IMR-90 (cell line): ENCODE measurements around the gene RAP2B. TPM values are rescaled to one million over a fixed set of nuclear protein-coding genes. Genes with fewer than 3 reads are reported as not detected.

Experiments
- ATAC-seq: fragments of 200-7000 bp; cut with Tn5 transposase; 2 replicates; pipeline ENCODE4 v1.9.1; 2020; ENCODE audit warnings: low read depth, mild to moderate bottlenecking, moderate library complexity
- BruUV-seq: library from RNA; stranded (reverse); fragments of 400-500 nt; replicated peaks from 2 replicates; lab custom pipeline; 2021; lab: Mats Ljungman, UMichigan
- CTCF ChIA-PET: fragments of 300-600 bp; formaldehyde crosslinking; extraction: SDS; loops from one replicate; lab custom pipeline; 2021; ENCODE audit warnings: antibody characterized with exemption; lab: Yijun Ruan, JAX
- POLR2A ChIA-PET: fragments of 300-600 bp; sonication (Branson Sonifier 250); formaldehyde crosslinking; loops from one replicate; lab custom pipeline; 2022; ENCODE audit warnings: antibody characterized with exemption; ENCODE audit not compliant: unreplicated experiment; lab: Charles Lee
- DNase-seq: peaks from one replicate; pipeline ENCODE4 v3.0.0; 2013
- H2AFZ ChIP-seq: replicated peaks from 2 replicates; pipeline ENCODE3; 2013; ENCODE audit warnings: low read length, mild to moderate bottlenecking; ENCODE audit not compliant: poor library complexity
- H2AK5ac ChIP-seq: 2 replicates; pipeline ENCODE4 v1.6.1; 2013; ENCODE audit warnings: low read depth, low read length, inconsistent platforms
- H2AK9ac ChIP-seq: replicated peaks from 2 replicates; pipeline ENCODE3; 2013; ENCODE audit warnings: mild to moderate bottlenecking, low read depth, low read length, moderate library complexity; ENCODE audit not compliant: poor library complexity
- H2BK120ac ChIP-seq: 2 replicates; pipeline ENCODE4 v1.6.1; 2013; ENCODE audit warnings: low read depth, low read length, inconsistent platforms
- H2BK15ac ChIP-seq: 3 replicates; pipeline ENCODE4 v1.6.1; 2013; ENCODE audit warnings: low read depth, low read length, inconsistent platforms
- H2BK20ac ChIP-seq: 2 replicates; pipeline ENCODE4 v1.6.1; 2013; ENCODE audit warnings: low read depth, mild to moderate bottlenecking, inconsistent platforms, low read length, moderate library complexity
- H2BK5ac ChIP-seq: 2 replicates; pipeline ENCODE4 v1.6.1; 2013; ENCODE audit warnings: mild to moderate bottlenecking, low read depth, low read length, inconsistent platforms; ENCODE audit not compliant: poor library complexity, severe bottlenecking
- H3K14ac ChIP-seq: replicated peaks from 2 replicates; pipeline ENCODE4 v1.6.1; 2013; ENCODE audit warnings: low read depth, low read length, inconsistent platforms
- H3K18ac ChIP-seq: 2 replicates; pipeline ENCODE4 v1.6.1; 2013; ENCODE audit warnings: low read depth, low read length, control low read depth
- H3K23ac ChIP-seq: 2 replicates; pipeline ENCODE4 v1.6.1; 2013; ENCODE audit warnings: low read depth, low read length, inconsistent platforms
- H3K27ac ChIP-seq: 2 replicates; pipeline ENCODE4 v1.5.1; 2013; ENCODE audit warnings: mild to moderate bottlenecking, control low read depth, low read length; ENCODE audit not compliant: insufficient read depth
- H3K27me3 ChIP-seq: 2 replicates; pipeline ENCODE4 v1.6.1; 2013; ENCODE audit warnings: low read length; ENCODE audit not compliant: control insufficient read depth, insufficient read depth
- H3K36me3 ChIP-seq: 2 replicates; pipeline ENCODE4 v1.6.1; 2013; ENCODE audit warnings: low read length, mixed read lengths; ENCODE audit not compliant: control insufficient read depth, insufficient read depth
- H3K4ac ChIP-seq: 2 replicates; pipeline ENCODE4 v1.6.1; 2013; ENCODE audit warnings: low read depth, low read length, inconsistent platforms
- H3K4me1 ChIP-seq: 2 replicates; pipeline ENCODE4 v1.6.1; 2013; ENCODE audit warnings: low read length, mixed read lengths; ENCODE audit not compliant: control insufficient read depth, insufficient read depth
- H3K4me2 ChIP-seq: 2 replicates; pipeline ENCODE4 v1.6.1; 2013; ENCODE audit warnings: low read depth, mild to moderate bottlenecking, control low read depth, low read length, moderate library complexity
- H3K4me3 ChIP-seq: 2 replicates; pipeline ENCODE4 v1.5.1; 2013; ENCODE audit warnings: low read depth, mild to moderate bottlenecking, control low read depth, low read length, moderate library complexity; ENCODE audit not compliant: insufficient read depth
- H3K56ac ChIP-seq: 2 replicates; pipeline ENCODE4 v1.6.1; 2013; ENCODE audit warnings: low read length, inconsistent platforms; ENCODE audit not compliant: insufficient read depth; ENCODE audit errors: extremely low read depth
- H3K79me1 ChIP-seq, 2 experiments: 2 replicates each; pipeline ENCODE4 v1.6.1; 2013; ENCODE audit warnings: low read length in 2 of 2, inconsistent platforms in 1 of 2, low read depth in 1 of 2
- H3K9ac ChIP-seq: 2 replicates; pipeline ENCODE4 v1.6.1; 2013; ENCODE audit warnings: low read depth, low read length, control low read depth
- H3K9me1 ChIP-seq: 2 replicates; pipeline ENCODE4 v1.6.1; 2013; ENCODE audit warnings: low read length, inconsistent platforms; ENCODE audit not compliant: insufficient read depth
- H3K9me3 ChIP-seq: 2 replicates; pipeline ENCODE4 v1.6.1; 2013; ENCODE audit warnings: low read length; ENCODE audit not compliant: control insufficient read depth, insufficient read depth
- H4K20me1 ChIP-seq: 2 replicates; pipeline ENCODE4 v1.6.1; 2013; ENCODE audit warnings: low read length, inconsistent platforms; ENCODE audit not compliant: insufficient read depth
- H4K5ac ChIP-seq: 2 replicates; pipeline ENCODE4 v1.6.1; 2013; ENCODE audit warnings: mild to moderate bottlenecking, low read depth, low read length, control low read depth
- H4K8ac ChIP-seq, 2 experiments: 2 replicates each; pipeline ENCODE4 v1.6.1; 2013; ENCODE audit warnings: low read depth in 2 of 2, low read length in 2 of 2, control low read depth in 1 of 2, inconsistent platforms in 1 of 2
- H4K91ac ChIP-seq: 2 replicates; pipeline ENCODE4 v1.6.1; 2013; ENCODE audit warnings: low read depth, low read length, inconsistent platforms; ENCODE audit not compliant: insufficient read depth
- FOS ChIP-seq: fragments of 150-350 bp; IDR thresholded peaks from 2 replicates; pipeline ENCODE4 v1.6.1; 2016; ENCODE audit warnings: low read depth, low read length
- MAFK ChIP-seq: IDR thresholded peaks from 2 replicates; pipeline ENCODE4 v1.6.1; 2012; ENCODE audit warnings: low read depth, low read length, improper control_type of control experiment
- MAZ ChIP-seq: IDR thresholded peaks from 2 replicates; pipeline ENCODE4 v1.6.1; 2012; ENCODE audit warnings: low read depth, mild to moderate bottlenecking, low read length, improper control_type of control experiment, moderate library complexity, borderline replicate concordance
- NFE2L2 ChIP-seq: fragments of 150-350 bp; IDR thresholded peaks from 2 replicates; pipeline ENCODE4 v1.6.1; 2016; ENCODE audit warnings: low read depth, mild to moderate bottlenecking, low read length
- RFX5 ChIP-seq: IDR thresholded peaks from 2 replicates; pipeline ENCODE4 v1.8.0; 2012; ENCODE audit warnings: low read depth, mild to moderate bottlenecking, low read length, moderate library complexity
- WGBS, 2 experiments: methylation state at CpG; one replicate each; pipeline versions ENCODE4 v1.1.5 to v1.1.7; 2013; ENCODE audit warnings: missing lambda C conversion rate in 2 of 2; ENCODE audit not compliant: insufficient read length in 1 of 2; ENCODE audit errors: extremely low coverage in 2 of 2; 5-methylcytosine and 5-hydroxymethylcytosine counted together
- dilution Hi-C: fragments of 300-500 bp; cut with HindIII; formaldehyde crosslinking; loops from one replicate; pipeline ENCODE4 v1.14.3; 2018; ENCODE audit warnings: low sequenced_read_pairs; ENCODE audit not compliant: unreplicated experiment
- in situ Hi-C: fragments of 300-500 bp; cut with MboI; formaldehyde crosslinking; loops from 3 replicates; pipeline ENCODE4 v1.14.3; 2019; ENCODE audit warnings: low sequenced_read_pairs, inconsistent platforms, mixed read lengths
- intact Hi-C: fragments of 100-400 bp; cut with micrococcal nuclease; formaldehyde crosslinking; loops from 2 replicates; pipeline ENCODE4 v1.10.0; 2022
- polyA plus RNA-seq, 3 experiments: library from polyadenylated mRNA; depleted of rRNA; stranded (reverse); fragments of >200 nt; gene quantifications; 2 replicates each; pipeline ENCODE4 v1.2.3, GENCODE V29; 2012; ENCODE audit warnings: low replicate concordance in 1 of 3
- total RNA-seq: library from RNA; depleted of rRNA; stranded (reverse); fragments of >200 nt; gene quantifications from 2 replicates; pipeline ENCODE4 v1.2.3, GENCODE V29; 2012
- TF ChIP-seq, protein P1 (sequence below): conservative IDR thresholded peaks from 2 replicates; pipeline ENCODE4 v1.5.1; 2012; ENCODE audit warnings: mild to moderate bottlenecking, low read depth, low read length, improper control_type of control experiment
- TF ChIP-seq, protein P2 (sequence below): fragments of 150-350 bp; IDR thresholded peaks from 2 replicates; pipeline ENCODE4 v1.6.1; 2016; ENCODE audit warnings: low read depth, mild to moderate bottlenecking, low read length, moderate library complexity, borderline replicate concordance
- TF ChIP-seq, protein P3 (sequence below): fragments of 150-350 bp; IDR thresholded peaks from 2 replicates; pipeline ENCODE4 v1.6.1; 2017; ENCODE audit warnings: mild to moderate bottlenecking, antibody characterized with exemption, low read length, low read depth

The RAP2B gene
- total and polyA plus RNA-seq, 2 of the 4 experiments (the other 2 are of a cell fraction): 6.6 to 12.4 TPM

DNA sequence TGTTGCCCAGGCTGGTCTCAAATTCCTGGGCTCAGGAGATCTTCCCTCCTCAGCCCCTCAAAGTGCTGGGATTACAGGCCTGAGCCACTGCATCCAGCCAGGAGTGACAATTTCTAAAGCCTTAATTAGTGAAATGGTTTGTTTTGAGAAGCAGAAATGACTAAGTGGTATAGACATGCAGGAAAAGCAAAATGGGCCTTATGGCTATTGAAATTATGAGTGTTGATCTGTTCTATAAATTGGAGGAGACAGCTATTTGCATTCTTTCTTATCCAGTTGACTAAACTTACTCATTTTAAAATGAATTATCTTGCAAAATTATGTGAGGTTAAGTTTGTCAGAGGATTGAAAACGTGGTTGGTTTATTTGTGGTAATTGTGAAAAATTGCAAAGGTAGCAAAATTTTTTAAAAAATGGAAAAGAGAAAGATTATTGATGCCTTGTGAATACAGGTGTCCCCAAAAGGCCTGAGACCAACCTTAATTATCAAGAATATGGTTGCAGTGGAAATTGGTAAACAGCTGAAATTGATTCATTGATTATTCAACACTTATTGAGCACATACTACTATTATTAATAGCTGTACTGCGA lies 7.9 kb downstream of the RAP2B start:
- H2AFZ ChIP-seq: no peak overlapping the region
- BruUV-seq: no TSS peak
- no peak overlapping the region for H3K56ac ChIP-seq
- peaks cover 14% of the 10 kb centered on the region; the same call in 1 of the 2 replicates for H4K20me1 ChIP-seq
- no peak overlapping the region for H3K9ac ChIP-seq
- no peak overlapping the region for H3K14ac ChIP-seq
- H4K5ac ChIP-seq: no peak overlapping the region
- ChIA-PET POLR2A (no interaction called here), CTCF (no interaction called here)
- peak; percentile 36 for ATAC-seq
- no peak overlapping the region for H2BK15ac ChIP-seq
- no peaks in the 10 kb centered on the region for H3K9me3 ChIP-seq
- no peak overlapping the region for H2AK9ac ChIP-seq
- dilution Hi-C loops (no loop called here), intact Hi-C loops (loop anchor here (5.0 to 10.0 kb wide), 2 partner anchors 235 to 757 kb away; no protein-coding TSS in a partner anchor), in situ Hi-C loops (loop anchor here (10.0 to 25.0 kb wide), 3 partner anchors 115 to 592 kb away; no protein-coding TSS in a partner anchor)
- no peak overlapping the region for H3K27ac ChIP-seq
- H3K36me3 ChIP-seq: no peaks in the 10 kb centered on the region
- no peak overlapping the region for H3K4me3 ChIP-seq
- H2BK120ac ChIP-seq: no peak overlapping the region
- WGBS, 2 experiments: 100% methylated on average over 1 of the region's 2 CpGs; no CpG with 5 or more reads in 1 of the 2 experiments
- H4K91ac ChIP-seq: no peak overlapping the region
- no peak overlapping the region for H4K8ac ChIP-seq
- H3K79me1 ChIP-seq: peaks cover 5 to 7% of the 10 kb centered on the region in 2 experiments; a peak in 3 of 4 replicates
- H2AK5ac ChIP-seq: no peak overlapping the region
- no peak for DNase-seq
- no peak overlapping the region for H2BK5ac ChIP-seq
- H3K18ac ChIP-seq: no peak overlapping the region
- H3K27me3 ChIP-seq: no peaks in the 10 kb centered on the region
- no peak overlapping the region for H2BK20ac ChIP-seq
- no peaks in the 10 kb centered on the region; the same call in 1 of the 2 replicates for H3K9me1 ChIP-seq
- H3K4me2 ChIP-seq: no peak overlapping the region
- H3K4me1 ChIP-seq: peaks cover 6% of the 10 kb centered on the region
- H3K4ac ChIP-seq: no peak overlapping the region
- no peak overlapping the region for H3K23ac ChIP-seq
- TF ChIP-seq, protein P1, sequence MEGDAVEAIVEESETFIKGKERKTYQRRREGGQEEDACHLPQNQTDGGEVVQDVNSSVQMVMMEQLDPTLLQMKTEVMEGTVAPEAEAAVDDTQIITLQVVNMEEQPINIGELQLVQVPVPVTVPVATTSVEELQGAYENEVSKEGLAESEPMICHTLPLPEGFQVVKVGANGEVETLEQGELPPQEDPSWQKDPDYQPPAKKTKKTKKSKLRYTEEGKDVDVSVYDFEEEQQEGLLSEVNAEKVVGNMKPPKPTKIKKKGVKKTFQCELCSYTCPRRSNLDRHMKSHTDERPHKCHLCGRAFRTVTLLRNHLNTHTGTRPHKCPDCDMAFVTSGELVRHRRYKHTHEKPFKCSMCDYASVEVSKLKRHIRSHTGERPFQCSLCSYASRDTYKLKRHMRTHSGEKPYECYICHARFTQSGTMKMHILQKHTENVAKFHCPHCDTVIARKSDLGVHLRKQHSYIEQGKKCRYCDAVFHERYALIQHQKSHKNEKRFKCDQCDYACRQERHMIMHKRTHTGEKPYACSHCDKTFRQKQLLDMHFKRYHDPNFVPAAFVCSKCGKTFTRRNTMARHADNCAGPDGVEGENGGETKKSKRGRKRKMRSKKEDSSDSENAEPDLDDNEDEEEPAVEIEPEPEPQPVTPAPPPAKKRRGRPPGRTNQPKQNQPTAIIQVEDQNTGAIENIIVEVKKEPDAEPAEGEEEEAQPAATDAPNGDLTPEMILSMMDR: no peak
- no peak for TF ChIP-seq RFX5
- TF ChIP-seq MAZ: no peak
- TF ChIP-seq MAFK: peak; percentile 77
- TF ChIP-seq, protein P2, sequence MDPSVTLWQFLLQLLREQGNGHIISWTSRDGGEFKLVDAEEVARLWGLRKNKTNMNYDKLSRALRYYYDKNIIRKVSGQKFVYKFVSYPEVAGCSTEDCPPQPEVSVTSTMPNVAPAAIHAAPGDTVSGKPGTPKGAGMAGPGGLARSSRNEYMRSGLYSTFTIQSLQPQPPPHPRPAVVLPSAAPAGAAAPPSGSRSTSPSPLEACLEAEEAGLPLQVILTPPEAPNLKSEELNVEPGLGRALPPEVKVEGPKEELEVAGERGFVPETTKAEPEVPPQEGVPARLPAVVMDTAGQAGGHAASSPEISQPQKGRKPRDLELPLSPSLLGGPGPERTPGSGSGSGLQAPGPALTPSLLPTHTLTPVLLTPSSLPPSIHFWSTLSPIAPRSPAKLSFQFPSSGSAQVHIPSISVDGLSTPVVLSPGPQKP: no peak
- TF ChIP-seq FOS: no peak
- no peak for TF ChIP-seq NFE2L2
- TF ChIP-seq, protein P3, sequence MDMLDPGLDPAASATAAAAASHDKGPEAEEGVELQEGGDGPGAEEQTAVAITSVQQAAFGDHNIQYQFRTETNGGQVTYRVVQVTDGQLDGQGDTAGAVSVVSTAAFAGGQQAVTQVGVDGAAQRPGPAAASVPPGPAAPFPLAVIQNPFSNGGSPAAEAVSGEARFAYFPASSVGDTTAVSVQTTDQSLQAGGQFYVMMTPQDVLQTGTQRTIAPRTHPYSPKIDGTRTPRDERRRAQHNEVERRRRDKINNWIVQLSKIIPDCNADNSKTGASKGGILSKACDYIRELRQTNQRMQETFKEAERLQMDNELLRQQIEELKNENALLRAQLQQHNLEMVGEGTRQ: no peak
